K562 (cell line): ENCODE measurements around the gene GNRH2. TPM values are rescaled to one million over a fixed set of nuclear protein-coding genes. Genes with fewer than 3 reads are reported as not detected.

Source experiments
- ATAC-seq: fragments of 200-7000 bp; cut with Tn5 transposase; 3 replicates; pipeline ENCODE4 v1.9.1; 2020; ENCODE audit warnings: moderate library complexity
- BruUV-seq: library from RNA; stranded (reverse); fragments of 400-500 nt; replicated peaks from 2 replicates; lab custom pipeline; 2021; lab: Mats Ljungman, UMichigan
- CTCF ChIA-PET: fragments of 300-600 bp; formaldehyde crosslinking; extraction: SDS; loops from one replicate; lab custom pipeline; 2021; ENCODE audit warnings: low intra/inter-chr PET ratio; lab: Yijun Ruan, JAX
- POLR2A ChIA-PET: fragments of 300-600, 350-650 bp; sonication (Branson Sonifier 250); formaldehyde crosslinking; extraction: SDS; loops from one replicate; lab custom pipeline; 2021; ENCODE audit warnings: antibody characterized with exemption, inconsistent platforms; lab: Yijun Ruan, JAX
- DNase-seq, 4 experiments: peaks; one replicate each; pipeline versions ENCODE4 v3.0.0 to v3.0.0-alpha.2; 2011 to 2018; ENCODE audit warnings: low spot score in 3 of 4, mixed read lengths in 3 of 4; ENCODE audit errors: extremely low read depth in 1 of 4
- FAIRE-seq: peaks from 2 replicates; lab custom pipeline; 2011; peaks lifted over from hg19 to GRCh38; lab: Jason Lieb, UNC
- H2AFZ ChIP-seq: 2 replicates; pipeline ENCODE4 v1.6.0; 2011; ENCODE audit warnings: low read depth, low read length, control low read depth, inconsistent platforms
- H3K27ac ChIP-seq: fragments of 200-600 bp; 3 replicates; pipeline ENCODE4 v1.8.0; 2011; ENCODE audit warnings: low read depth, mild to moderate bottlenecking, control low read depth, inconsistent platforms, low read length, moderate library complexity, mixed read lengths; ENCODE audit errors: extremely low read depth
- H3K27me3 ChIP-seq, 2 experiments: fragments of 300-600 bp in 1 of 2; 2 replicates in 1 of 2; 3 replicates in 1 of 2; pipeline versions ENCODE4 v1.6.0 to v1.8.0; 2011; ENCODE audit warnings: inconsistent platforms in 2 of 2, low read length in 2 of 2, mild to moderate bottlenecking in 1 of 2, mixed read lengths in 1 of 2, moderate library complexity in 1 of 2; ENCODE audit not compliant: control insufficient read depth in 2 of 2, insufficient read depth in 2 of 2
- H3K36me3 ChIP-seq: fragments of 300-600 bp; 3 replicates; pipeline ENCODE4 v1.8.0; 2011; ENCODE audit warnings: mild to moderate bottlenecking, low read length, inconsistent platforms; ENCODE audit not compliant: control insufficient read depth, insufficient read depth
- H3K4me1 ChIP-seq, 2 experiments: fragments of 200-600 bp in 1 of 2; replicated peaks in 1 of 2; 2 replicates in 1 of 2; 3 replicates in 1 of 2; pipeline versions ENCODE4 v1.5.1 to v1.8.0; 2011; ENCODE audit warnings: inconsistent platforms in 2 of 2, low read length in 2 of 2, mild to moderate bottlenecking in 1 of 2, mixed read lengths in 1 of 2, moderate library complexity in 1 of 2; ENCODE audit not compliant: control insufficient read depth in 2 of 2, insufficient read depth in 2 of 2
- H3K4me2 ChIP-seq: 2 replicates; pipeline ENCODE4 v1.6.1; 2011; ENCODE audit warnings: low read length, control low read depth, inconsistent platforms, mixed read lengths; ENCODE audit not compliant: insufficient read depth
- H3K4me3 ChIP-seq: fragments of 200-600 bp; sonication (generic), shearing (Covaris generic); 2 replicates; pipeline ENCODE4 v1.5.1; 2016; ENCODE audit warnings: control low read depth, inconsistent platforms
- H3K79me2 ChIP-seq: fragments of 200-600 bp; 3 replicates; pipeline ENCODE4 v1.8.0; 2011; ENCODE audit warnings: low read length, inconsistent platforms; ENCODE audit not compliant: control insufficient read depth, insufficient read depth
- H3K9ac ChIP-seq, 2 experiments: 2 replicates each; pipeline versions ENCODE4 v1.6.0 to v1.6.1; 2011; ENCODE audit warnings: low read depth in 2 of 2, low read length in 2 of 2, control low read depth in 1 of 2, inconsistent platforms in 1 of 2, mild to moderate bottlenecking in 1 of 2, mixed read lengths in 1 of 2; ENCODE audit not compliant: insufficient read depth in 1 of 2
- H3K9me1 ChIP-seq: one replicate; pipeline ENCODE4 v1.6.0; 2011; ENCODE audit warnings: inconsistent platforms, mild to moderate bottlenecking, low read length, moderate library complexity; ENCODE audit not compliant: control insufficient read depth, insufficient read depth
- H3K9me3 ChIP-seq: replicated peaks from 2 replicates; pipeline ENCODE4 v1.5.1; 2011; ENCODE audit warnings: low read depth, low read length, inconsistent platforms; ENCODE audit not compliant: control insufficient read depth, insufficient read depth
- H4K20me1 ChIP-seq: replicated peaks from 2 replicates; pipeline ENCODE4 v1.6.1; 2011; ENCODE audit warnings: low read length, inconsistent platforms, mixed read lengths; ENCODE audit not compliant: control insufficient read depth, insufficient read depth
- BHLHE40 ChIP-seq: IDR thresholded peaks from 2 replicates; pipeline ENCODE4 v1.6.1; 2011; ENCODE audit warnings: low read length, improper control_type of control experiment
- GMEB1 ChIP-seq: fragments of 250-450 bp; sonication (Bioruptor Pico); IDR thresholded peaks from 2 replicates; pipeline ENCODE4 v1.4.0; 2020; ENCODE audit warnings: mild to moderate bottlenecking
- HDGF ChIP-seq: fragments of 450-650 bp; IDR thresholded peaks from 2 replicates; pipeline ENCODE4 v1.6.1; 2016
- KLF13 ChIP-seq: fragments of 450-650 bp; IDR thresholded peaks from 2 replicates; pipeline ENCODE4 v1.6.1; 2016; ENCODE audit warnings: missing genetic modification characterization, low read depth, mild to moderate bottlenecking, missing compliant biosample characterization, moderate library complexity, borderline replicate concordance
- MTA3 ChIP-seq: fragments of 450-650 bp; formaldehyde crosslinking; IDR thresholded peaks from 2 replicates; pipeline ENCODE4 v1.6.1; 2017; ENCODE audit warnings: mild to moderate bottlenecking, borderline replicate concordance
- NFYB ChIP-seq: IDR thresholded peaks from 2 replicates; pipeline ENCODE4 v1.6.1; 2011; ENCODE audit warnings: mild to moderate bottlenecking, moderate library complexity; ENCODE audit not compliant: insufficient read length; ENCODE audit errors: extremely low read depth
- SFPQ ChIP-seq: fragments of 200-400 bp; formaldehyde crosslinking; IDR thresholded peaks from 2 replicates; pipeline ENCODE4 v1.6.1; 2017; ENCODE audit warnings: mild to moderate bottlenecking, low read depth, low read length, moderate library complexity
- SLC30A9 ChIP-seq: fragments of 250-450 bp; sonication (Bioruptor Pico); IDR thresholded peaks from 2 replicates; pipeline ENCODE4 v1.8.0; 2022; ENCODE audit warnings: mild to moderate bottlenecking, moderate library complexity
- SP1 ChIP-seq: sonication (generic); formaldehyde crosslinking; IDR thresholded peaks from 2 replicates; pipeline ENCODE4 v1.8.1; 2022; ENCODE audit warnings: mild to moderate bottlenecking, missing genetic modification reagents
- SRF ChIP-seq, 2 experiments: fragments of 250-450, 450-650 bp in 1 of 2; sonication (Bioruptor Pico) in 1 of 2; sonication (generic) in 1 of 2; formaldehyde crosslinking; IDR thresholded peaks; 2 replicates each; pipeline versions ENCODE4 v1.5.0 to v1.5.1; 2020 to 2022; ENCODE audit warnings: mild to moderate bottlenecking in 1 of 2, missing genetic modification reagents in 1 of 2
- XRCC3 ChIP-seq: fragments of 450-650 bp; IDR thresholded peaks from 2 replicates; pipeline ENCODE4 v1.6.1; 2017; ENCODE audit warnings: mild to moderate bottlenecking, moderate library complexity
- ZKSCAN3 ChIP-seq: fragments of 250-450 bp; sonication (Bioruptor Pico); IDR thresholded peaks from 2 replicates; pipeline ENCODE4 v1.4.0; 2020
- ZNF133 ChIP-seq: fragments of 250-450 bp; sonication (Bioruptor Pico); IDR thresholded peaks from 2 replicates; pipeline ENCODE4 v1.4.0; 2020; ENCODE audit warnings: mild to moderate bottlenecking
- ZNF699 ChIP-seq: fragments of 250-450 bp; sonication (Bioruptor Pico); IDR thresholded peaks from 2 replicates; pipeline ENCODE4 v1.8.0; 2021; ENCODE audit warnings: mild to moderate bottlenecking, moderate library complexity; ENCODE audit not compliant: insufficient replicate concordance
- ZNF740 ChIP-seq, 3 experiments: fragments of 200-800 bp in 1 of 3; sonication (Bioruptor generic) in 1 of 3; sonication (generic) in 1 of 3; formaldehyde crosslinking in 1 of 3; IDR thresholded peaks; 2 replicates each; pipeline versions ENCODE4 v1.6.1 to v1.8.0; 2016 to 2022; ENCODE audit warnings: mild to moderate bottlenecking in 2 of 3, missing compliant biosample characterization in 2 of 3, missing genetic modification characterization in 2 of 3, missing genetic modification reagents in 1 of 3
- WGBS: fragments of 100-300 bp; shearing (Covaris generic); methylation state at CpG from one replicate; pipeline ENCODE4 v1.1.6; 2016; ENCODE audit warnings: low coverage, mixed read lengths; ENCODE audit not compliant: insufficient coverage; ENCODE audit errors: missing lambda C conversion rate; 5-methylcytosine and 5-hydroxymethylcytosine counted together
- in situ Hi-C: fragments of 300-500 bp; cut with MboI; formaldehyde crosslinking; loops from 4 replicates; pipeline ENCODE4 v1.15.0; 2018; ENCODE audit warnings: inconsistent platforms, mixed read lengths
- intact Hi-C: fragments of 100-400 bp; cut with micrococcal nuclease; formaldehyde crosslinking; loops from 2 replicates; pipeline ENCODE4 v1.14.2; 2022
- polyA plus RNA-seq, 8 experiments: library from polyadenylated mRNA; depleted of rRNA in 4 of 8; stranded (reverse) in 5 of 8; unstranded in 3 of 8; fragments of >200 nt; fragmentation: Nextera tagmentation in 2 of 8; fragmentation: Illumina TruSeq in 1 of 8; extraction: Ambion mirVana in 2 of 8; extraction: Trizol in 1 of 8; gene quantifications; 2 replicates each; pipeline versions ENCODE4 v1.2.1 to v1.2.3, GENCODE V29; 2011 to 2014; ENCODE audit warnings: inconsistent platforms in 1 of 8, missing spikeins in 1 of 8
- total RNA-seq, 7 experiments: library from RNA; depleted of rRNA in 6 of 7; stranded (reverse); fragments of >200 nt in 6 of 7; fragmentation: Illumina TruSeq in 2 of 7; extraction: Trizol in 2 of 7; gene quantifications; 2 replicates each; pipeline versions ENCODE4 v1.2.1 to v1.2.3, GENCODE V29; 2011 to 2021; ENCODE audit warnings: low replicate concordance in 1 of 7

GNRH2 gene
- total and polyA plus RNA-seq, 9 of the 15 experiments (the other 6 are each of a cell fraction or from before 2014, with no cell fraction given), result 0.11 to 0.50 (median 0.24) TPM; not detected in 5

DNA sequence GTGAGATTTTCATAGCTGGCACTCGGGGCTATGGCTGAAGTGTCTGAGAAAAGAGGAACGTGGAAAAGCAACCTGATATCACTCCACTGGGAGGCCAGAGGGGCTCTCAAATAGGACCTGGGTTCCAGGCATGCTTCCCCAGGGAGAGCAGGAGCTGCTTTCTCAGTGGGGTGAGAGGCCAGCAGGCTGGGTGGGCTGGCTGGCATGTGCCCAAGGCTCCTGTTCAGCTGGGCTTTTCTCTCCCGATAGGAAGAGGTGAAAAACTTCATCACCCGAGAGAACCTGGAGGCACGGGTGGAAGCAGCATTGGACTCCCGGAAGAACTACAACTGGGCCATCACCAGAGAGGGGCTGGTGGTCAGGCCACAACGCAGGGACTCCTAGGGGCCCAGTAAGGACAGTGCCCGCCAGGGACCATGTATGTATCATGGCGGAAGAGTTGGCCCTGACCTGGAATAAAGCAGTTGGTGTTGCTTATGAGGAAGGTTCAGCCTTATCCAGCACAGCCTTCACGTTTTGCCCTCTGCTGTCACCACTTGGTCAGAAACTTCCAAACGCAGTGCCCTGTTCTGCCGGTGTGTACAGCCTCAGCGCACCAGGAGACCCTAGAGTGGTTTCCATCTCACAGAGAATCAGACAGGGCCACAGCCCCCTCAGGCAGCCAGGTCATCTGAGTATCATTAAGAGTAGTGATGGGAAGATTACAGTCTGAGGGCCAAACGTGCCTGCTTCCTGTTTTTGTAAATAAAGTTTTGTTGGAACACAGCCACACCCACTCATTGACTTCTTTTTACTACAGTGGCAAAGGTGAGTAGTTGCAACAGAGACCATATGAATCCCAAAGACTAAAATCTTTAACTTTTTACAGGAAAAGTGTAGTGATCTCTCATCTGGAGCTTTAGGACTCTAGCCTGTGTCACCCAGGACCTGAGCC, 4.3 kb downstream of the GNRH2 start:
- ChIA-PET CTCF (no interaction called here), POLR2A (no interaction called here)
- in situ Hi-C loops, result no loop called here
- BruUV-seq, result TSS peak; percentile 58
- H3K79me2 ChIP-seq, result peaks cover 22% of the 10 kb centered on the region
- H3K9me1 ChIP-seq, result no peaks in the 10 kb centered on the region
- ATAC-seq (no peak), FAIRE-seq (no peak), DNase-seq (no peak)
- peak overlapping the region in 1 of 2 experiments; percentile 28; a peak in 2 of 4 replicates for H3K9ac ChIP-seq
- peaks cover 26% of the 10 kb centered on the region; the same call in 2 of the 3 replicates for H3K36me3 ChIP-seq
- no peak overlapping the region for H3K4me3 ChIP-seq
- H3K4me1 ChIP-seq, result peaks cover 18 to 26% of the 10 kb centered on the region in 2 experiments; a peak in 4 of 5 replicates
- no peak overlapping the region for H3K27ac ChIP-seq
- no peaks in the 10 kb centered on the region for H4K20me1 ChIP-seq
- intact Hi-C loops, result no loop called here
- no peaks in the 10 kb centered on the region for H3K9me3 ChIP-seq
- no peaks in the 10 kb centered on the region for H3K27me3 ChIP-seq
- WGBS, result 69% methylated on average over 7 of the region's 14 CpGs
- no peak overlapping the region; the same call in 1 of the 2 replicates for H3K4me2 ChIP-seq
- H2AFZ ChIP-seq, result no peak overlapping the region
- TF ChIP-seq SFPQ (no peak), SLC30A9 (no peak), MTA3 (no peak), BHLHE40 (peak; percentile 71), ZNF740 (CRISPR knock-in tag; IDR thresholded peaks at IDR 0.05) (no peak), ZNF740 (tag; IDR thresholded peaks at IDR 0.05) (no peak), KLF13 (tag) (peak; percentile 61; the same call in 1 of the 2 replicates), ZNF699 (CRISPR knock-in tag) (no peak), GMEB1 (CRISPR knock-in tag) (no peak), HDGF (no peak), ZKSCAN3 (CRISPR knock-in tag) (no peak), ZNF133 (CRISPR knock-in tag) (no peak), SRF (CRISPR knock-in tag; IDR thresholded peaks at IDR 0.05) (no peak), NFYB (no peak), SP1 (CRISPR knock-in tag) (0 out of 2 replicates have a peak, but pooled peaks have one; percentile 23), XRCC3 (no peak)
